GM18951 (cell line): Measurements from ENCODE around the gene TBL1X.

ENCODE experiments used
- POLR2A ChIP-seq: IDR thresholded peaks from 4 replicates; pipeline ENCODE4 v1.6.1; 2011; ENCODE audit warnings: mild to moderate bottlenecking; ENCODE audit not compliant: insufficient read length, insufficient read depth; ENCODE audit errors: extremely low read depth
- in situ Hi-C: fragments of 300-500 bp; cut with MboI; formaldehyde crosslinking; loops from one replicate; pipeline ENCODE4 v1.12.0; 2022; ENCODE audit warnings: low sequenced_read_pairs, mixed read lengths, inconsistent platforms; ENCODE audit not compliant: unreplicated experiment

TBL1X gene

GRCh38 chrX:9576059-9576458 lies 111.2 kb downstream of the TBL1X start:
- in situ Hi-C loops, result no loop called here
- no peak for TF ChIP-seq POLR2A

DNA sequence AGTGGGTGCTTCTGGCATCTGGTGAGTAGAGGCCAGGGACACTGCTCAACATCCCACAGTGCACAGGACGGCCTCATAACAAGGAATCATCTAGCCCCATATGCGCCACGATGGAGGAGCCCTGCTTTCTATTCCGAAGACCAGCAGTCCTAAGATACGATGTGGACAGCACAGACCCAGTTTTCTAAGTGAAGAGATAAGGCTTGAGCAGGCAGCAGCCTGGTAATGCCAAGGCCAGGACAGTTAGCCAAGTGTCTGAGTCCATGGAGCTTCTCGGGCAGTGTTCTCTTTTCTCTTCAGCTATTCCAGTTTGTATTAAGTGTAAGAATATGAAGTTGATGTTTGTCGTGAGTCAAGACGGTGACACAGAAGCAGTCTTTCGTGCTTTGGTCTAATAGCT lies 112.7 kb downstream of the TBL1X start:
- in situ Hi-C loops, result no loop called here
- no peak for TF ChIP-seq POLR2A

- in situ Hi-C loops, result no loop called here
- TF ChIP-seq POLR2A, result no peak
These were observed 113.4 kb downstream of the TBL1X start for GRCh38 chrX:9578083-9578779.

- in situ Hi-C loops, result no loop called here
- no peak for TF ChIP-seq POLR2A
These were observed 117.0 kb downstream of the TBL1X start for GRCh38 chrX:9581771-9582385.

DNA sequence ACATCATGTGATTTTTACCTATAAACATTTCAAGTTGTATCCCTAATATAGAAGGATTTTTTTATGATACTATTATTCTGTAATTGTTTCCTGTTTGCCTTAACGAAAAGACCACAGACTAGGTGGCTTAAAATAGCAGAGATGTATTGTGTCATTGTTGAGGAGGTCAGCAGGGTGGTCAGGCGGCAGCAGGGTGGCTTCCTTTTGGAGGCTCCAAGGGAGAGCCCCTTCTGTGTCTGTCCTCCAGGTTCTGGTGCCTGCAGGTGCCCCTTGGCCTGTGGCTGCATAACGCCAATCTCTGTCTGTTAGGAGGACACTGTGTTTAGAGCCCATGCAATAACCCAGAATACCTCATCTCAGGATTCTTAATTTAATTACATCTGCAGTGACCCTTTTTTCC lies 118.1 kb downstream of the TBL1X start:
- TF ChIP-seq POLR2A, result no peak
- in situ Hi-C loops, result no loop called here

DNA sequence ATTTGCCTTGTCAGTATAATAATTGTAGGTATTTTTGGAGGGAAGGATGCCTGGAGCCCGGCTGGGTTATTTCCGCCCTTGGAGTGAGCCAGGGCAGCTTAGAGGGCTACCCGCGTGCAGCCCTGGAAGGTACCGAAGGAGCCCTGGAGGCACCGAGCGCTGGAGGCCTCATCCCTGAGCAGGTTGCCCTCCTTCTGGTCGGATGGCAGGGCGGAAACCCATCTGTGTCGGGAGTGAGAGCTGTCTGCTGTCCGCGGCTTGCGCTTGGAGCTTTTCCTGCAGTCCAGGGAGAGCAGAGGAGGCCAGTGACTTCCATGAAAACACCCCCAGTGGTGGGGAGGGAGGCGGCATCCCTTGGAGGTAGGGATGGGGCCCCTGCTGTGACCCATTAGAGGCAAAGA lies 122.1 kb downstream of the TBL1X start:
- in situ Hi-C loops, result no loop called here
- TF ChIP-seq POLR2A, result no peak

DNA sequence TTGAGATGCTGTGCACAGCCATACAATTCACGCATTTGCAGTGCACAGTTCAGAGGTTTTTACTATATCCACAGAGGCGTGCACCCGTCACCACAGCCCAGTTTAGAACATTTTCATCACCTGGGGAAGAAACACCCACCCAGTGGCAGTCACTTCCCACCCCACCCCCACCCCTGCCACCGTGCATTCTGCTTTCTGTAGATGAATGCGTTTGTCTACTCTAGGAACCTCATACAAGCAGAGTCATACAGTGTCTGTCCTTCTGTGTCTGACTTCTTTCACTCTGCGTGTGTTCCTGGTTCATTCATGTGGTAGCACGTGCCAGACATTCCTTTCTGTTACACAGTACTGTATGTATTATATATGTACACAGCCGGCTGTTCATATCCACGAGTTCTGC lies 122.8 kb downstream of the TBL1X start:
- in situ Hi-C loops, result no loop called here
- TF ChIP-seq POLR2A, result no peak

GRCh38 chrX:9591496-9591895 lies 126.6 kb downstream of the TBL1X start:
- in situ Hi-C loops, result no loop called here
- no peak for TF ChIP-seq POLR2A

GRCh38 chrX:9593756-9594155 lies 128.9 kb downstream of the TBL1X start:
- TF ChIP-seq POLR2A, result no peak

DNA sequence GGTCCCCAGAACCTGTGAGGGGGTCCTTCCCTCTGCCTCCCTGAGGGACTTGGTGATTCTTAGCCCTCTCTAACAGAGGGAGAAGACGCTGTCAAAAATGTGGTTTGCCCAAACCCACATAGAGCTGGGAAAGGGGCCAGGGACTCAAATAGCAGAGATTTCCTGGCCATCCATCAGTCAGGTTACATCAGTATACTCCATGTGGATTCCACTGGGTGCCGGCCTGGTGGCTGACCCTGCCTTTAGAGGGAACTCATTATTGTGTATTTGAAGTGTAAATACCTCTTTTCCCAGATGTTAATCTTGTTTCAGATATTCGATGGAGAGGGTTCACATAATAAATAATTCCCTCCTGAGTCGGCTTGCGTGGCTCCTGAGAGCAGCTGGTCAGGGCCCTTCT lies 130.3 kb downstream of the TBL1X start:
- no peak for TF ChIP-seq POLR2A
- in situ Hi-C loops, result no loop called here

More at GRCh38 chrX:9593756-9594155, 128.9 kb downstream of the TBL1X start:
- in situ Hi-C loops, result no loop called here

- in situ Hi-C loops, result no loop called here
- no peak for TF ChIP-seq POLR2A
These were observed 132.0 kb downstream of the TBL1X start for GRCh38 chrX:9596837-9597236.

DNA sequence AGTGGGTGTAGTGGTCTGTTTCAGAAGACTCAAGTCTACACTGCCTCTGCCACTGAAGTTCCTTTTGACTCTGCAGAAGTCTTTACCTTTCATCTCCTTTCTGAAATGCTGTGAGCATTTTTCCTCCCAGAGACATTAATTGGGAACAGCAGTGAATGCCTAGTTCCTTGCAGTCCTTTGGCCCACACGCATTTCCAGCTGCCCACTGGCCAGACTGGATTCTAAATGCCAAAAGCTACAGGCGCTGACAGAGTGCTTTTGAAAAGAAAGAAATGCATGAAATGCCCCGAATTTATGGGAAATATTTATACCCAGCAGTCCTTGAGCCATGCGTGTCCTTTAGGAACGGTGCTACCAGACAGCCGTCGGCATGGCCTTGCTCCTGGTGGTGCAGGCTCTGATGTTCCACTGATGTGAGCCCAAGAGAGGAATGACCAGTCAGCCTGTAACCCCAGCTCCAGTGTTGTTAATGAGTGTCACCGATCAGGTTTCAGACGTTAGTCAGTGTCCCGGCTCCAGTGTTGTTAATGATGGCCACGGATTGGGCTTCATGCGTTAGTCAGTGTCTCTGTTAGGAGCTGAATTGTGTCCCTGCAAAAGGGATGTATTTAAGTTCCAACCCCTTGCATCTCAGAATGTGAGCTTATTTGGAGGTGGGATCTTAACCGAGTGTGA lies 132.6 kb downstream of the TBL1X start:
- no peak for TF ChIP-seq POLR2A
- in situ Hi-C loops, result no loop called here

DNA sequence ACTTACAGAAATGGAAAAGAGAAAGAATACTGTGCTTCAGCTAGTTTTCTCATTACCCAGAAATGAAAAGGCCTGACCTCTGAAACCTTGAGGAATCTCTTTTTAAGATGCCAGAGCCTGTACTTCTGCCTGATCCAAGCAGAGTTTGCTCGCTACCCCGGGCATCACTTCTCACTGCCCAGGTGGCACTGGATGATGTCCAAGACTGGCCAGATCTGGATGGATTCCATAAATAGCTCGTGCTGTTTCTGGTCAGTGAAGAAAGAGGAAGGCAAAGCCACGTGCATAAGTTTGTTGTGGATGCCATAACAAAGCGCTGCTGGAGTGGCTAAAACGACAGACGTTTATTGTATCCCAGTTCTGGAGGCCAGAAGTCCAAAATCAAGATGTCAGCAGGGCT lies 133.5 kb downstream of the TBL1X start:
- in situ Hi-C loops, result no loop called here
- no peak for TF ChIP-seq POLR2A
